SK-N-SH (cell line): ENCODE measurements around the gene TACC2.

Experiments
- RXRA ChIP-seq: IDR thresholded peaks from 2 replicates; pipeline ENCODE4 v1.4.0; 2012; ENCODE audit warnings: low read depth, mild to moderate bottlenecking, borderline replicate concordance
- TF ChIP-seq, protein P1 (sequence below): fragments of 200-600 bp; sonication (generic); IDR thresholded peaks from 2 replicates; pipeline ENCODE4 v1.6.1; 2017; ENCODE audit warnings: antibody characterized with exemption, mild to moderate bottlenecking, moderate library complexity

DNA sequence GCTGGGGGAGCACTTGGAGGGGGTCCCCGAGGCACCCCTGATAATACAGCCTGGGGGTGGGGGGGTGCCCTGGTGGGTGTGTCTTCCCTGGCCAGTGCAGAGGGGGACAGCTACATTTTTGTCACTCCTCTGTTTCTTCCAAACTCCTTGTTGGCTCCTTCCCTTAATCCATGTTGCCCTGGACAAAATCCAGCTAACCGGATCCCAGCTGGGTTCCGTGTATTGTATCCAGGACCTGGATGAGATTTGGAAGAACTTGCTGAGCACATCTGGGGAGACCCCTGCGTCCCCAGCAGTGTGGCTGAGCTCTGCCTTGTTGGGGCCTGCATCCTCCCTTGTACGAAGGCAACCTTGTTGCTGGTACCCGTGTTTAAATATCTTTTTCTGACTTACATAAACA lies 195.3 kb downstream of the TACC2 start:
- TF ChIP-seq, protein P1, sequence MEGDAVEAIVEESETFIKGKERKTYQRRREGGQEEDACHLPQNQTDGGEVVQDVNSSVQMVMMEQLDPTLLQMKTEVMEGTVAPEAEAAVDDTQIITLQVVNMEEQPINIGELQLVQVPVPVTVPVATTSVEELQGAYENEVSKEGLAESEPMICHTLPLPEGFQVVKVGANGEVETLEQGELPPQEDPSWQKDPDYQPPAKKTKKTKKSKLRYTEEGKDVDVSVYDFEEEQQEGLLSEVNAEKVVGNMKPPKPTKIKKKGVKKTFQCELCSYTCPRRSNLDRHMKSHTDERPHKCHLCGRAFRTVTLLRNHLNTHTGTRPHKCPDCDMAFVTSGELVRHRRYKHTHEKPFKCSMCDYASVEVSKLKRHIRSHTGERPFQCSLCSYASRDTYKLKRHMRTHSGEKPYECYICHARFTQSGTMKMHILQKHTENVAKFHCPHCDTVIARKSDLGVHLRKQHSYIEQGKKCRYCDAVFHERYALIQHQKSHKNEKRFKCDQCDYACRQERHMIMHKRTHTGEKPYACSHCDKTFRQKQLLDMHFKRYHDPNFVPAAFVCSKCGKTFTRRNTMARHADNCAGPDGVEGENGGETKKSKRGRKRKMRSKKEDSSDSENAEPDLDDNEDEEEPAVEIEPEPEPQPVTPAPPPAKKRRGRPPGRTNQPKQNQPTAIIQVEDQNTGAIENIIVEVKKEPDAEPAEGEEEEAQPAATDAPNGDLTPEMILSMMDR, result no peak
- no peak for TF ChIP-seq RXRA
